GM12891 (cell line): ENCODE data around the gene TLE3.

Source experiments
- PAX5 ChIP-seq: IDR thresholded peaks from 2 replicates; pipeline ENCODE4 v1.6.1; 2011; ENCODE audit warnings: low read length, moderate library complexity, mild to moderate bottlenecking; ENCODE audit not compliant: insufficient read depth, severe bottlenecking
- POLR2A ChIP-seq: IDR thresholded peaks from 2 replicates; pipeline ENCODE4 v1.6.1; 2011; ENCODE audit warnings: low read depth, low read length, control low read depth
- POLR2AphosphoS5 ChIP-seq: IDR thresholded peaks from 2 replicates; pipeline ENCODE4 v1.6.1; 2011; ENCODE audit warnings: low read depth, low read length, control low read depth
- SPI1 ChIP-seq: IDR thresholded peaks from 2 replicates; pipeline ENCODE4 v1.6.1; 2011; ENCODE audit warnings: low read depth, low read length, control low read depth
- TAF1 ChIP-seq: IDR thresholded peaks from 2 replicates; pipeline ENCODE4 v1.6.1; 2011; ENCODE audit warnings: low read depth, low read length, control low read depth

DNA sequence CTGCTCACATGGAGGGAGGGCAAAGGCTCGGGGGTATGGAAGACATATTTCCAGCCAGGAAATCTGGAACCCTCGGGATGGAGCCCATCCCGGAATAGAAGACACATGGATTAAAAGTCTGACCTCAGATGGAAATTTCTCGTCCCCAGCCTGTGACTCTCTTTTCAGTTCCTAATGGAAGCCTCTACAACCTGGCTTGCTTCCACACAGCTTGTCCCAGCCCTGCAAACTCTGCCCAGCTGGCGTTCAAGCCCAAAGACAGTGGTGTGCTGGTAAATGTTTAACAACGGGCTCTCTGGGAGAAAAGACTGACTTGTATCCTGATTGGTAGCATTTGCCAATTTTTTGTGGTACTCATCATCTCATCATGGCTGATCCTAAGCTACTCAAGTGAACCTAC is 35.6 kb upstream of the TLE3 start:
- TF ChIP-seq POLR2A (no peak), SPI1 (no peak), POLR2AphosphoS5 (no peak), TAF1 (no peak), PAX5 (no peak)
